Endodermal cell (in vitro differentiated cells): Measurements from ENCODE around the gene RBM12. TPM values are rescaled to one million over a fixed set of nuclear protein-coding genes. Genes with fewer than 3 reads are reported as not detected.

Source experiments
- DNase-seq: peaks from one replicate; pipeline ENCODE4 v3.0.0-alpha.2; 2017
- H3K27ac ChIP-seq: 2 replicates; pipeline ENCODE4 v1.5.1; 2013; ENCODE audit warnings: mild to moderate bottlenecking, low read depth, low read length, moderate library complexity
- H3K27me3 ChIP-seq: 2 replicates; pipeline ENCODE4 v1.6.1; 2013; ENCODE audit warnings: mild to moderate bottlenecking, low read length, moderate library complexity; ENCODE audit not compliant: insufficient read depth, control insufficient read depth, poor library complexity, severe bottlenecking
- H3K36me3 ChIP-seq: 2 replicates; pipeline ENCODE4 v1.7.0; 2013; ENCODE audit warnings: mild to moderate bottlenecking, low read length, moderate library complexity; ENCODE audit not compliant: control insufficient read depth, insufficient read depth
- H3K4me1 ChIP-seq: one replicate; pipeline ENCODE4 v1.7.0; 2013; ENCODE audit warnings: low read length; ENCODE audit not compliant: control insufficient read depth, insufficient read depth
- H3K4me3 ChIP-seq: 2 replicates; pipeline ENCODE4 v1.5.1; 2013; ENCODE audit warnings: mild to moderate bottlenecking, low read length, moderate library complexity
- H3K9ac ChIP-seq: 2 replicates; pipeline ENCODE4 v1.6.1; 2013; ENCODE audit warnings: mild to moderate bottlenecking, low read length, moderate library complexity; ENCODE audit not compliant: poor library complexity, severe bottlenecking; ENCODE audit errors: extremely low read depth
- H3K9me3 ChIP-seq: 2 replicates; pipeline ENCODE4 v1.6.1; 2013; ENCODE audit warnings: mild to moderate bottlenecking, low read length, moderate library complexity; ENCODE audit not compliant: control insufficient read depth
- H3K27ac Mint-ChIP-seq: 2 replicates; pipeline ENCODE4 v1.8.0; 2020; ENCODE audit warnings: mixed read lengths
- H3K27me3 Mint-ChIP-seq: 2 replicates; pipeline ENCODE4 v1.8.0; 2021; ENCODE audit warnings: mild to moderate bottlenecking, mixed read lengths; ENCODE audit not compliant: insufficient read depth
- H3K36me3 Mint-ChIP-seq: 2 replicates; pipeline ENCODE4 v1.8.0; 2020; ENCODE audit warnings: low read depth, mixed read lengths
- H3K4me1 Mint-ChIP-seq: 2 replicates; pipeline ENCODE4 v1.8.0; 2020; ENCODE audit warnings: mixed read lengths
- H3K4me3 Mint-ChIP-seq: 2 replicates; pipeline ENCODE4 v1.8.0; 2020; ENCODE audit warnings: mild to moderate bottlenecking, moderate library complexity, mixed read lengths
- H3K9me3 Mint-ChIP-seq: 2 replicates; pipeline ENCODE4 v1.8.0; 2020; ENCODE audit warnings: mild to moderate bottlenecking, mixed read lengths
- WGBS, 2 experiments: methylation state at CpG; one replicate each; pipeline versions ENCODE4 v1.1.5 to v1.1.7; 2013; ENCODE audit warnings: missing lambda C conversion rate in 2 of 2, mixed read lengths in 1 of 2; ENCODE audit not compliant: insufficient coverage in 1 of 2, insufficient read length in 1 of 2; 5-methylcytosine and 5-hydroxymethylcytosine counted together
- total RNA-seq, 2 donors: library from RNA; stranded (reverse); fragmentation: NEBNext Ultra II Directional in 1 of 2; extraction: Animal tissue kit (Norgen Biotek cat#: 25700) in 1 of 2; gene quantifications; 2 replicates in 1 of 2; 3 replicates in 1 of 2; pipeline ENCODE4 v1.2.1, GENCODE V29; 2021
- TF ChIP-seq, protein P1 (sequence below): fragments of 200-600 bp; sonication (generic); conservative IDR thresholded peaks from 2 replicates; pipeline ENCODE4 v1.5.0; 2021; ENCODE audit warnings: antibody characterized with exemption, mild to moderate bottlenecking

Gene RBM12
- total RNA-seq, 2 donors from 2014 or later, result 106 to 158 TPM

DNA sequence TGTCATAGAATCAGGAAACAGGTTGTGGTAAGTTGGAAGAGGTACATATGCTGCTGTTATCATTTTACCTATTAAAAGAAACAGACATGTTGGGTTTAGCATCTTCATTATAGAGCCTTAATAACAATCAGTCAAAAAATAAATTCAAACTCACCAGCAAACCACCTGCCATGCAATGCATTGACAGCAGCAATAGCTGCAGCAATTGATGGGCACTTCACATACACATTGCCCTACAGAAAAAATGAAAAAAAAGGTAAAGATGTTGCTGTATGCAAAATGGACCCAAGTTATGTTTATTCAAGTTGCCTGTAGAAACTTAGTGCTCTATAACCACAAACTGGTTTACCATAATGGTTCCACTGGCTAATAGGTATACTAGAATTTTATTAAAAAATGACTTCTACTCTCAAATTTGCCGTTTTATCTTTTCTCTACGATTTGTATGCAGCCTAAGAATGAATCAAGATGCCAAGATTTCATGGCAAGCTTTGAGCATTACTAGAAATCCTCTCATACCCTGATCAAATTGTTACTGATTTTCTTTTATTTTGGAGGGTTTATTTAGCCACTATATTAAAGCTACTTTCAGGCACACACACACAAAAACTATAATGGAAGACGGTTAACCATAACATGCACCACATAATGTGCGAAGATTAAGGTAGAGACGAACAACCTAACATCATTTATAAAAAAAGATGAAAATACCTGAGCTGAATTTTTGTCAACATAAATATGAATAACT, 40.0 kb upstream of the RBM12 start:
- TF ChIP-seq, protein P1, sequence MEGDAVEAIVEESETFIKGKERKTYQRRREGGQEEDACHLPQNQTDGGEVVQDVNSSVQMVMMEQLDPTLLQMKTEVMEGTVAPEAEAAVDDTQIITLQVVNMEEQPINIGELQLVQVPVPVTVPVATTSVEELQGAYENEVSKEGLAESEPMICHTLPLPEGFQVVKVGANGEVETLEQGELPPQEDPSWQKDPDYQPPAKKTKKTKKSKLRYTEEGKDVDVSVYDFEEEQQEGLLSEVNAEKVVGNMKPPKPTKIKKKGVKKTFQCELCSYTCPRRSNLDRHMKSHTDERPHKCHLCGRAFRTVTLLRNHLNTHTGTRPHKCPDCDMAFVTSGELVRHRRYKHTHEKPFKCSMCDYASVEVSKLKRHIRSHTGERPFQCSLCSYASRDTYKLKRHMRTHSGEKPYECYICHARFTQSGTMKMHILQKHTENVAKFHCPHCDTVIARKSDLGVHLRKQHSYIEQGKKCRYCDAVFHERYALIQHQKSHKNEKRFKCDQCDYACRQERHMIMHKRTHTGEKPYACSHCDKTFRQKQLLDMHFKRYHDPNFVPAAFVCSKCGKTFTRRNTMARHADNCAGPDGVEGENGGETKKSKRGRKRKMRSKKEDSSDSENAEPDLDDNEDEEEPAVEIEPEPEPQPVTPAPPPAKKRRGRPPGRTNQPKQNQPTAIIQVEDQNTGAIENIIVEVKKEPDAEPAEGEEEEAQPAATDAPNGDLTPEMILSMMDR, result no peak
- no peak overlapping the region for H3K4me3 Mint-ChIP-seq
- no peak for DNase-seq
- Histone ChIP-seq H3K27me3 (no peaks in the 10 kb centered on the region), H3K4me3 (no peak overlapping the region), H3K36me3 (peaks cover 86% of the 10 kb centered on the region), H3K27ac (no peak overlapping the region), H3K4me1 (peaks cover 3% of the 10 kb centered on the region), H3K9me3 (no peaks in the 10 kb centered on the region), H3K9ac (no peak overlapping the region)
- no peaks in the 10 kb centered on the region for H3K27me3 Mint-ChIP-seq
- H3K4me1 Mint-ChIP-seq, result peaks cover 8% of the 10 kb centered on the region
- H3K9me3 Mint-ChIP-seq, result no peaks in the 10 kb centered on the region
- 99 to 100% methylated on average over 2 to 5 of the region's 5 CpGs for WGBS, 2 experiments
- peaks cover 66% of the 10 kb centered on the region for H3K36me3 Mint-ChIP-seq
- H3K27ac Mint-ChIP-seq, result no peak overlapping the region

- 92% methylated on average over 4 of the region's 4 CpGs; no CpG with 5 or more reads in 1 of the 2 experiments for WGBS, 2 experiments
- Histone ChIP-seq H3K9ac (no peak overlapping the region), H3K9me3 (no peaks in the 10 kb centered on the region), H3K4me1 (peaks cover 3% of the 10 kb centered on the region), H3K36me3 (peaks cover 69% of the 10 kb centered on the region), H3K27ac (no peak overlapping the region), H3K4me3 (no peak overlapping the region), H3K27me3 (no peaks in the 10 kb centered on the region)
- Mint-ChIP-seq H3K36me3 (peaks cover 60% of the 10 kb centered on the region), H3K4me3 (no peak overlapping the region), H3K9me3 (no peaks in the 10 kb centered on the region), H3K4me1 (peaks cover 14% of the 10 kb centered on the region), H3K27me3 (no peaks in the 10 kb centered on the region), H3K27ac (peak overlapping the region; percentile 44)
- TF ChIP-seq, protein P1, result no peak
- DNase-seq, result no peak
Observed at GRCh38 chr20:35702824-35703695, 38.4 kb upstream of the RBM12 start.

DNA sequence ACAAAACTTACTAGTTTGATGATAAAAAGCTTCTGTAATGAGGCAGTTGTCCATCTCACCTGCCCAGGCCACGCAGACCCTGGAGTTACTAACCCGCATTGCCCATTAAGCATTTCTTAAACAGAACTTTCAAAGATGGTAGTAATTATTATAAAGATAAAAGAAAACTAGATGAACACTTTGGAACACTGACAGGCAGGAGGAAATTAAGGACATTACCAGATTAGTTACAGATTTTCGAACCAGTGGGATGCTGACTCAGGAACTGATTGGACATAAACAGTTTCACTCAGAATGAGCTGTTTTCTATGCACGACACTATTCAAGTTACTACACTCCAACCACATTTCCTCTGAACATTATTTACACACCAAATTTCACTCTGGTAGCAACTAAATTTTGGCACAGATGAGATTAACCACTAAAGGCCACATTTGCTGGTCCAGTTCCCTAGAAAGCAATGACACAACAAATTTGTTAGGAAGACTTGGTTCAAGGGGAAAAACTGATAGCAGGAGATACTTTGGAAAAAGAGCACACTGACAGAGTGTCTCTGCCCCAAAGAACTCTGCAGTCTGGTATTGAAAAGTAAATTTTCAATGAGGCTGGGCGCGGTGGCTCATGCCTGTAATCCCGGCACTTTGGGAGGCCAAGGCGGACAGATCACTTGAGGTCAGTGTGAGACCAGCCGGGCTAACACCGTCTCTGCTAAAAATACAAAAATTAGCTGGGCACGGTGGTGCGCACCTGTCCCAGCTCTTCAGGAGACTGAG, 37.5 kb upstream of the RBM12 start:
- peak; percentile 51 for DNase-seq
- Histone ChIP-seq H3K9me3 (no peaks in the 10 kb centered on the region), H3K36me3 (peaks cover 61% of the 10 kb centered on the region), H3K4me3 (no peak overlapping the region), H3K27me3 (no peaks in the 10 kb centered on the region), H3K4me1 (peaks cover 3% of the 10 kb centered on the region), H3K27ac (no peak overlapping the region), H3K9ac (no peak overlapping the region)
- WGBS, 2 experiments, result 98% methylated on average over 10 to 11 of the region's 12 CpGs
- no peaks in the 10 kb centered on the region for H3K9me3 Mint-ChIP-seq
- peaks cover 21% of the 10 kb centered on the region for H3K4me1 Mint-ChIP-seq
- TF ChIP-seq, protein P1, result no peak
- no peaks in the 10 kb centered on the region for H3K27me3 Mint-ChIP-seq
- peak overlapping the region; percentile 80 for H3K27ac Mint-ChIP-seq
- peaks cover 56% of the 10 kb centered on the region for H3K36me3 Mint-ChIP-seq
- no peak overlapping the region for H3K4me3 Mint-ChIP-seq
